HL-60/S4 (cell line): ENCODE measurements around the gene TRPM3.
"Not testable (repeated sequence)": the region's sequence is repeated elsewhere in the genome, so short reads cannot be mapped to it uniquely, and the experiment has no call there.

Experiments
- in situ Hi-C: fragments of 300-500 bp; cut with MboI; formaldehyde crosslinking; loops from 2 replicates; pipeline ENCODE4 v1.14.3; 2022; ENCODE audit warnings: low sequenced_read_pairs

The TRPM3 gene

GRCh38 chr9:70778568-70778967 lies 342.9 kb downstream of the TRPM3 start:
- in situ Hi-C loops: no loop called here

GRCh38 chr9:70773579-70773978 lies 347.8 kb downstream of the TRPM3 start:
- in situ Hi-C loops: no loop called here

GRCh38 chr9:70772601-70773000 lies 348.8 kb downstream of the TRPM3 start:
- in situ Hi-C loops: no loop called here

- in situ Hi-C loops: no loop called here
Measured at GRCh38 chr9:70765946-70766345, 355.5 kb downstream of the TRPM3 start.

GRCh38 chr9:70761139-70761670 lies 360.2 kb downstream of the TRPM3 start:
- in situ Hi-C loops: no loop called here

- in situ Hi-C loops: no loop called here
Measured at GRCh38 chr9:70760228-70760627, 361.2 kb downstream of the TRPM3 start.

GRCh38 chr9:70753311-70753710 lies 368.1 kb downstream of the TRPM3 start:
- in situ Hi-C loops: no loop called here

GRCh38 chr9:70749066-70749465 lies 372.4 kb downstream of the TRPM3 start:
- in situ Hi-C loops: no loop called here

GRCh38 chr9:70747261-70747718 lies 374.1 kb downstream of the TRPM3 start:
- in situ Hi-C loops: no loop called here

GRCh38 chr9:70746760-70747159 lies 374.7 kb downstream of the TRPM3 start:
- in situ Hi-C loops: no loop called here

GRCh38 chr9:70746316-70746715 lies 375.1 kb downstream of the TRPM3 start:
- in situ Hi-C loops: no loop called here

GRCh38 chr9:70724794-70725193 lies 396.6 kb downstream of the TRPM3 start:
- in situ Hi-C loops: not testable (repeated sequence)

GRCh38 chr9:70724025-70724424 lies 397.4 kb downstream of the TRPM3 start:
- in situ Hi-C loops: not testable (repeated sequence)

GRCh38 chr9:70706797-70707196 lies 414.6 kb downstream of the TRPM3 start:
- in situ Hi-C loops: not testable (repeated sequence)

GRCh38 chr9:70701163-70701562 lies 420.3 kb downstream of the TRPM3 start:
- in situ Hi-C loops: no loop called here

GRCh38 chr9:70696694-70697335 lies 424.6 kb downstream of the TRPM3 start:
- in situ Hi-C loops: no loop called here

GRCh38 chr9:70694758-70695157 lies 426.7 kb downstream of the TRPM3 start:
- in situ Hi-C loops: no loop called here

- in situ Hi-C loops: no loop called here
Measured at GRCh38 chr9:70693186-70693585, 428.2 kb downstream of the TRPM3 start.

- in situ Hi-C loops: no loop called here
Measured at GRCh38 chr9:70692431-70692830, 429.0 kb downstream of the TRPM3 start.

- in situ Hi-C loops: no loop called here
Measured at GRCh38 chr9:70688704-70689103, 432.7 kb downstream of the TRPM3 start.

- in situ Hi-C loops: no loop called here
Measured at GRCh38 chr9:70683841-70684240, 437.6 kb downstream of the TRPM3 start.

- in situ Hi-C loops: no loop called here
Measured at GRCh38 chr9:70682298-70682697, 439.1 kb downstream of the TRPM3 start.

GRCh38 chr9:70679845-70680244 lies 441.6 kb downstream of the TRPM3 start:
- in situ Hi-C loops: no loop called here
